ENCODE data around the gene SUSD4.

SUSD4 gene

DNA sequence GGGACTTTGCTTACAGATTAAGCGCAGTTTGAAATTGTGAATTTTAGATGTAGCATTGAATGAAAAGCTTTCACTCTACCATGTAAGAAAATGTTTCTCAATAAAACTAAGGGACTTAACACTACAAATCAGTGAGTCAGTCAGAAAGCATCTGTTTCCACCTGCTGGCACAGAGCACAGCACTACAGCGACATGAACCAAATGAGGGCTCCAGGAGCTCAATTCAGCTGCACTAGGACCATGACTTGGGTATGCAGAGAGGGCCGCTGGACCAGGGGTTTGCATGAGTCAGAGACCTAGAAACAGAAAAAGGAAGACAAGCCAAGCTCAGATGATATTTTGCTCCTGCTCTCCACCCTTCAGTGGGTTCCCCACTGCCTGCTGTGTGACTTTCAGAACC is 5.2 kb downstream of the SUSD4 start:
- no peak for DNase-seq

- no peak for DNase-seq
Measured at GRCh38 chr1:223355699-223356098, 8.3 kb downstream of the SUSD4 start.

DNA sequence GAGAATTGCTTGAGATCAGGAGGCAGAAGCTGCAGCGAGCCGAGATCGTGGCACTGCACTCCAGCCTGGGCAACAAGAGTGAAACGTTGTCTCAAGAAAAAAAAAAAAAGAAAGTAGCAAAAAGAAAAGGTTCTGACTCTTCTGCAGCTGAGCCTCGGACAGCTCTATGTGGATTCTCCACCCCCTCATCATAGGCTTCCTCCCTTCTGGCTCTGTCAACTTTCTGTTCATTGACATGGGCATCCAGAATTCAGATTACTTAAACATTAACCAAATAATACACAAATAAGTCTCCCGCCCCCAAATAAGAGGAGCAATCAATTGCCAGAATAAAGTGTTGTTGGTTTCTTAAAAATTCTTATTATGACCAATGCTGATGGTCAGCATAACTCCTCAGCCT is 10.0 kb downstream of the SUSD4 start:
- DNase-seq: no peak

DNA sequence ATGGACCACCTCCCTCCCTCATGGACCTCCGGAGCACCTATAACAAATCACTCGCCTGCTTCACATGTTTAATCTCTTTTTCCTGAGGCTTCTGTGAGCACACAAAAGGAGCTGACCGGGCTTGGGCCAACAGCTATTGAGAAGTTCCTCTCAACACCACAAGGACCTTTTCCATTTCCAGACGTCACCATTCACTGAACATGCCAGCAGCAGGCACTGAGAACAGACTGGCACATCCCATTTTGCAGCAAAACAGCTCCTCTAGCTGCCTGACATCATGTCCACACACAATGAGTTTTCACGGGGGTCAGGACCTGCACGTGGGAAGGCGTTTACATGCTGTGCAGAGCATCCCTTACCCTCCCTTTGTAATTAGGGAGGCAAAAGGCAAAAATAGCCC is 11.0 kb downstream of the SUSD4 start:
- DNase-seq: no peak

- no peak for DNase-seq
Measured at GRCh38 chr1:223350361-223350908, 13.5 kb downstream of the SUSD4 start.

- no peak for DNase-seq
Measured at GRCh38 chr1:223349241-223349640, 14.7 kb downstream of the SUSD4 start.

DNA sequence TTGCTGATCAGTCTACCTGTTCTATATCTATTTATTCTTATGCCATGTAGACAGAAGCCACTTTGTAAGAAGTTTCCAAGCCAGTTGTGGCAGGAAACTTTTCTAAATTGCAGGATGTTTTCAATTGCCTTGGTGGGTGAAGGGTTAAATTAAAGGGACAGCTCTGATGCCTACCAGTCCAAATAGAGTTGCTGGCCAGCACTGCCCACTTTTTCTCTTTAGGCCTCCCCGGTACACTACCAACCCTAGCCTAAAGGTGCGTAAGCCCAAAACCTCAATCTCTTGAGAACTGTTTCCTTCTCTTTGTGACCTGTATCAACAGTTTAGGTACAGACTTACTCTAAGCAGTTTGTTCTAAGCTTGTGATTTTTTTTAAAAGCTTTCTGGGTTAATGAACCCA is 15.5 kb downstream of the SUSD4 start:
- no peak for DNase-seq

GRCh38 chr1:223347583-223347982 is 16.4 kb downstream of the SUSD4 start:
- no peak for DNase-seq

GRCh38 chr1:223346311-223346710 is 17.7 kb downstream of the SUSD4 start:
- no peak for DNase-seq

GRCh38 chr1:223345720-223346119 is 18.3 kb downstream of the SUSD4 start:
- no peak for DNase-seq

- no peak for DNase-seq
Measured at GRCh38 chr1:223344491-223344890, 19.5 kb downstream of the SUSD4 start.

GRCh38 chr1:223343692-223344091 is 20.3 kb downstream of the SUSD4 start:
- DNase-seq: no peak

DNA sequence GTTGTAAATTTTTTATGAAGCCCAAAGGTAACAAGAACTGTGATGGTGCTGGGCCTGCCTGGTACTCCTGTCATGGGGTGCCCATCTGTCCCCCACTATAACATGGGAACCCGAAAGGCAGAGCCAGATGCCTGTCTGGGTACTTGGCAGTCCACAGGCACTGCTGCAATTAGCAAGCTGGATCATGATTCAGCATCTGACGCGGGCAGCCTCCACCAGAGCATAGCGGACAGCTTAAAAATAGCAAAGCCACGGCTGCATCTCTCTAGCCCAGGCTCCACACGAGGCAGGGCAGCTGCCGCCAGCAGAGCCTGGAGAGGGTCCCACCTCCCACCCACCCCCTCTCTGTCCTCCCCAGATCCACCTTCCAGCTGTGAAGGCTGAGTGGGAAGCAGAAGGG is 22.9 kb downstream of the SUSD4 start:
- no peak for DNase-seq

- DNase-seq: no peak
Measured at GRCh38 chr1:223340637-223341036, 23.3 kb downstream of the SUSD4 start.

GRCh38 chr1:223339861-223340260 is 24.1 kb downstream of the SUSD4 start:
- DNase-seq: no peak

DNA sequence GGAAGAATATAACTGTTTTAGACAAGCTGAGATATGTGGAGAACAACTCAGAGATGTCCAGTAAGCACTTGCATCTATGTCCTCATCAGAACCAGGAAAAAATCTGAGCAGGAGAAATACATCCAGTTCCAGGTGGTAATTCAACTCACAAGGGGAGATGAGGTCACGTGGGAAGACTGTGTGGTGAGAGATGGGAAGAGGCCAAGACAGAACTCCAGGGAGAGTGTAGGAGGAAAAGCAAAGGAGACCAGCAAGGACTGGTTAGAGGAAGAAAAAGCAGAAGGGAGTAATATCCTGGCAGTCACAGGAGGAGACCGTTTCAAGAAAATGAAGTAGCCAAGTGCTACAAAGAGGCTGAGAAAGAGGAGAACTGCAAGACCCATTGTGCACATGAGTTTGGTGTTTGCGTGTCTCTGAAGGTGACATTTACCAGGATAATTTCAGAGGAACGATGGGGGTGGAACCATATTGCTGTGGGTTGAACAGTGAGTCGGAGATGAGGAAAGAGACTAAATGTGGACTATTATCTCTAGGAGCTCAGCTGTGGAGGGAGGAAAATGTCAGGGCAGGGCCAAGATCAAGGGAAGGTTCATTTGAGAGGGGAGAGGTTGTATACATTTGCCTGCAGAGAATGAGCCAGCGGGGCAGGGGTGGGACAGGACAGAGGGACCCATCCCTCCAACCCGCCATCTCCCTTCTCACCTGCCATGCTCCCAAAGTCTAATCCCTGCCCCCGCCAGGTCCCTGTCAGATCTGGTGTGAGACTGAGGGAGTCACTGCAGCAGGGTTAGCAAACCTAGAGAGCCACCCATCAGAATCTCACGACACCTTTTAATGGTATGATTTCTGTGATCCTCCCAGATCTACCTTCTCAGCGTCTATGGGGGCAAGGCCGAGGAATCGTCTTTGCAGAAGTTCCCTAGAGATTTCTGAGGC is 24.9 kb downstream of the SUSD4 start:
- no peak for DNase-seq

GRCh38 chr1:223337174-223337869 is 26.7 kb downstream of the SUSD4 start:
- no peak for DNase-seq

- DNase-seq: no peak
Measured at GRCh38 chr1:223334156-223334555, 29.8 kb downstream of the SUSD4 start.

- no peak for DNase-seq
Measured at GRCh38 chr1:223332997-223333396, 31.0 kb downstream of the SUSD4 start.

DNA sequence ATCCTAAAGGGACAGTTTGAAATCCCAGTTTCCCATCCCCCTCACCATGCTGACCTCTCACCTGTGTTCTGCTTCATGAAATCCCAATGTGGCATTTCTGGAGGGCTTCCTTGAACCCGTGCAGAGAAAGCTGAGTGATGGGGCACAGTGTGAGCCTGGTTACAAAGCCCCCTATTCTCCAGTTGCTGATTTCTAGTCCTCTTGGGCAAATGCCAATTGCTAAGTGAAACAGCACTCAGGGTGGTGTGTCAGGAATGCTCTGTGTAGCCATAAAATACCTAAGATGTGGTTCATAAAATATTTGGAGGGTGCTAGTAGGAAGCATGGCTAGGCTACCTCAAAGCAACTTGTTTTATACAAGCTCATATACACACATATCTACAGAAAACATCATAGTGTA is 32.0 kb downstream of the SUSD4 start:
- no peak for DNase-seq

- no peak for DNase-seq
Measured at GRCh38 chr1:223331301-223331700, 32.7 kb downstream of the SUSD4 start.

DNA sequence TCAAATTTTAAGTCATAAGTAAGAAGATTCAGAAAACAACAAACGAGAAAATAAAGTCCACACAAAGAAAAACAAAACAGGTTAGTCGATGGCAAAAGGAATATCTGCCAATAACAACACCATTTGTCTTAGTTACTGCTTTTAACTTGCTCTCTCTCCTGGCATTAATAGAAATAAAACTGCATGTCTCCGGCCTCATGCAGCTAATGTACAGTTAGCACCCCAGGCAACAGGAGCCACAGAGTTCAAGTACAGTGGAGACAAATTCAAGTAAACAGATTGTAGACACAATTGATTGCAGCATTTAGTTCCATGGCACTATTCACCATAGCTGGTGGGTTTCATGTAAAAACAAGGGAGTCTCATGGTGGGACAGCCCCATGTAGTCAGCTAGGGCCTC is 33.5 kb downstream of the SUSD4 start:
- DNase-seq: no peak

DNA sequence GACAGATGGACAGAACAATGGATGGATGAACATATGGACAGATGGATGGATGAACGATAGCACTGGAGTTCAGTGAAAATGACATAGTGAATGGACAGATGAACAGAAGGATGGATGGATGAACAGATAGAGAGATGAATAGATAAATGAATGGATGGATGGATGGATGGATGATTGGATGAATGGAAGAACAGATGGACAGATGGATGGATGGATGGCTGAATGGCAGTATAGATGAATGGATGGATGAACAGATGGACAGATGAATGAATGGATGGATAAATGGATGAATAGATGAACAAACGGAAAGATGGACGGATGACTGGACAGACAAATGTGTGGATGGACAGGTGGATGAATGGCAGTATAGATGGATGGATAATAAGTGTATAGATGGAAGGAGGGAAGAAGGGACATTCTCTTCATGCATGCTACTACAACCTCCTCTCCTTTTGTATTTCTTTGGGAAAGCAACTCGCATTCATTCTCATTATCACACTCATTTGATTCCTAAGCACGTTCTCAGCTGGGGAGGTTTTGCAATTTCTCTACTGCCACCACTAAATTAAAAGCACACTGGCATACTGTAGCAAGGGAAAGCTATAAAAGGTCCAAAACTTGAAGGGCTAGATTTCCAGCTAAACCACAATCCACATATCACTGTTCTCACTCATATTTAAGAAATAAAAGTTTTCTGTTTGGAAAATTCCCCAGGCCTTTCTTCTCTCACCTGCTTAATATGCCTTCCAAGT is 34.1 kb downstream of the SUSD4 start:
- DNase-seq: no peak

Data from central memory CD4-positive, alpha-beta T cell (primary cell).